ENCODE results near the gene ZNF442. TPM values are rescaled to one million over a fixed set of nuclear protein-coding genes. Genes with fewer than 3 reads are reported as not detected.
"Not testable (repeated sequence)": the region's sequence is repeated elsewhere in the genome, so short reads cannot be mapped to it uniquely, and the experiment has no call there.

Gene ZNF442
- 0.25 and 0.27 TPM in 2 replicates for total RNA-seq

GRCh38 chr19:12365236-12366162 is at the start of gene ZNF442:
TSS of gene ZNF442 (minus strand) at chr19:12365683. CDS start at chr19:12363631, 2,052 bp downstream.
- intact Hi-C loops (cut with micrococcal nuclease) = loop anchor here (5.0 to 10.0 kb wide), 2 partner anchors 77 to 161 kb away; partner anchors contain the start of gene ZNF443

DNA sequence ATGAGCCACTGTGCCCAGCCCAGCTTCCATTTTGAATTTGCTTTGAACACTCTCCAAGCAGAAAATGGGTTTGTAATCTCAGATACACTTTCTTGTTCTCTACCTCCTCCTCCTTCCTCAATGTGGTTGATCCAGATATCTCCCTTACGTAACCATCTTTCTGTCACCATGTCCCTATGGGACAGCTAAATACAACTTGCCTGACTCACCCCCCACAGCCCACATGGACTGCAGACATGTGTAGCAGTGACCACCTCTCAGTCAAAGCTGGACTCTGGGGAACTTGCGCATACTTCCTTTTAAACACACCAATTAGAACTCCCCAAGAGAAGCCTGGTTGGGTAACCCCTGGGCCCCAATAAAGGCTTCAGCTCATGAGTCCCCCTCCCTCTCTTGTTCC is 46.4 kb upstream of the ZNF442 start:
- intact Hi-C loops (cut with micrococcal nuclease) = no loop called here

GRCh38 chr19:12400633-12401502 is 35.4 kb upstream of the ZNF442 start, which contains the start of gene ZNF799:
TSS of gene ZNF799 (minus strand) at chr19:12401271. CDS start at chr19:12401070, 201 bp downstream.
- intact Hi-C loops (cut with micrococcal nuclease) = loop anchor here (2.0 kb wide), 1 partner anchor 68 kb away; the partner anchor contains the start of gene ZNF563

DNA sequence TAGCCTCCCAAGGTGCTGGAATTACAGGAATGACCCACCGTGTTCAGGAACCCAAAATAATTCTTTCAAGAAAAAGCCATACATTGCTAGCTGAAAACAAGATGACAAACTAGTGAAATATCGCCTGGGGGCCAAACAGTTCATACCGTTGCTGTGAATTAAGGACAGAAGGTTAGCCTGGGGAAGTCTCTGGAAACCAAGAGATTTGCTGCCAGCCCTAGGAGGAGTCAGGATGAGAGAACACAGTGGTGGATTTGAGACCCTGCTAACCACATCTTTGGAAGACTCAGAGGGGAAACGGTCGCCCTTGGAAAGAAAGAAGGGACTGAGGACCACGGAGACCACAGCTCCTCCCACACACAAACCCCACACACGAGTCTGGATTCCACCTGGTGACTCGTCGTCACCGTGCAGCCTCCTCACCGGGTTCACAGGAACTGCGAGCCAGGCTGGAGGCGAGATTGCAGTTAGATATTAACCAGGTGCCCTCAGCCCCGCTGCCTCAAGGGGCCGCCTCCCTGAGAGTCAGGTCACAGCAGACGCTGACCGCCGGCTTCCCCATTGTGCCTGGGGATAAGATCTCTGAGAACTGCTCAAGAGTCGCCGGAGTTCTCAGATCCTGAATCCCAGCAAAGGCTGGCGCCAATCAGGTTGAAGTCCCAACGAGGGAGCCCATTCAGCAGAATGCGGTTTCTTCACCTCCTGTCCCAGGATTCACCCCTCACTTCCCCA is 34.6 kb upstream of the ZNF442 start:
- intact Hi-C loops (cut with micrococcal nuclease) = loop anchor here (2.0 kb wide), 1 partner anchor 67 kb away; the partner anchor contains the start of gene ZNF563

DNA sequence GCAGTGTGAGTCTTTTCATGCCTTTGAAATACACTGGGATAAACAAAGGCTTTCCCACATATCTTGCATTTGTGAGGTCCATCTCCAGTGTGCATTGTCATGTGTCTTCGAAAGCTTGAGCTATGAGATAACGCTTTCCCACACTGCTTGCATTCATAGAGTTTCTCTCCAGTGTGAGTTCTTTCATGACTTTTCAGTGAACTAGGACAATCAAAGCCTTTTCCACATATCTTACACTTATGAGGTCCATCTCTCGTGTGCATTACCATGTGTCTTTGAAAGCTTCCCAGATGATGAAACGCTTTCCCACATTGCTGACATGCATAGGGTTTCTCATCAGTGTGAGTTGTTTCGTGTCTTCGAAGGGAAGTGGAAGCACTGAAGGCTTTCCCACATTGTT is 25.7 kb upstream of the ZNF442 start:
- intact Hi-C loops (cut with micrococcal nuclease) = not testable (repeated sequence)

- intact Hi-C loops (cut with micrococcal nuclease) = not testable (repeated sequence)
Measured at GRCh38 chr19:12386365-12386764, 20.9 kb upstream of the ZNF442 start.

GRCh38 chr19:12380444-12380737 is 14.9 kb upstream of the ZNF442 start:
- intact Hi-C loops (cut with micrococcal nuclease) = no loop called here

GRCh38 chr19:12379732-12380443 is 14.4 kb upstream of the ZNF442 start:
- intact Hi-C loops (cut with micrococcal nuclease) = no loop called here

GRCh38 chr19:12374026-12374425 is 8.5 kb upstream of the ZNF442 start:
- intact Hi-C loops (cut with micrococcal nuclease) = no loop called here

DNA sequence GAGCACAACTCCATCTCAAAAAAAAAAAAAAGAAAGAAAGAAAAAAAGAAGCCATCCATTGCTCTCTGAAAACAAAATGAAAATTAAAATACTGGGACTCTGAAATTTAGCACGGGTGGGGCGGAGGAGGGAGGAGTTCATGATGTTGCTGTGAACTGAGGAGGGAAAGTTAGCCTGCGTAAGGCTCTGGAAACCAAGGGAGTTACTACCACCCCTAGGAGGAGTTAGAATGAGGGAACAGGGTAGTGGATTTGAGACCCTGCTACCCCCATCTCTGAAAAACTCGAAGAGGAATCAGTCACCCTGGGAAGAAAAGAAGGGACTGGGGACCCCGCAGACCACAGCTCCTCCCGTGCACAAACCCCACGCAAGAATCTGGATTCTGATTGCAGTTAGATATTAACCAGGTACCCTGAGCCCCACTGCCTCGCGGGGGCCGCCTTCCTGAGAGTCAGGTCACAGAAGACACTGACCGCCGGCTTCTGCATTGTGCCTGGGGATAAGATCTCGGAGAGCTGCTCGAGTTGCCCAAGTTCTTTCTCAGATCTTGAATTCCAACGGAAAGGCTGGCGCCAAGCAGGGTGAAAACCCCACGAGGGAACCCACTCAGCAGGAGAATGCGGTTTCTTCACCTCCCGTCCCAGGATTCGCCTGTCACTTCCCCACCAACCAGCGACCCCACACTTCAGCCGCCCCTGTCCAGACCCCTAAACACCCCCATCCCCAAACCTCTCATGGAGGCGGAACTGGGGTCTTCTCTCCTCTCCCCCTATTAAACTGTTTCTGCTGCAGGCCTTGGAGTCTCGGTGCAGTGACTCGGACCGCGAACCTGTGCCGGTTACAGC is 870 bp downstream of the ZNF442 start:
- intact Hi-C loops (cut with micrococcal nuclease) = loop anchor here (5.0 to 10.0 kb wide), 2 partner anchors 78 to 160 kb away; partner anchors contain the start of gene ZNF443

DNA sequence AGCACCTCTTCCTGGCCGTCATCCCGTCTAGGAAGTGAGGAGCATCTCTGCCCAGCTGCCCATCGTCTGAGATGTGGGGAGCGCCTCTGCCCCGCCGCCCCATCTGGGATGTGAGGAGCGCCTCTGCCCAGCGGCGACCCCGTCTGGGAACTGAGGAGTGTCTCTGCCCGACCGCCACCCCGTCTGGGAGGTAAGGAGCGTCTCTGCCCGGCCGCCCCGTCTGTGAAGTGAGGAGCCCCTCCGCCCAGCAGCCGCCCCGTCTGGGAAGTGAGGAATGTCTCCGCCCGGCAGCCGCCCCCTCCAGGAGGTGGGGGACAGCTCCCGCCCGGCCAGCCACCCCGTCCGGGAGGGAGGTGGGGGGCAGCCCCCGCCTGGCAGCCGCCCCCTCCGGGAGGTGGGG is 3.2 kb downstream of the ZNF442 start:
- intact Hi-C loops (cut with micrococcal nuclease) = loop anchor here (10.0 kb wide), 1 partner anchor 157 kb away; no protein-coding TSS in a partner anchor

GRCh38 chr19:12353375-12353774 is 12.1 kb downstream of the ZNF442 start:
- intact Hi-C loops (cut with micrococcal nuclease) = no loop called here

DNA sequence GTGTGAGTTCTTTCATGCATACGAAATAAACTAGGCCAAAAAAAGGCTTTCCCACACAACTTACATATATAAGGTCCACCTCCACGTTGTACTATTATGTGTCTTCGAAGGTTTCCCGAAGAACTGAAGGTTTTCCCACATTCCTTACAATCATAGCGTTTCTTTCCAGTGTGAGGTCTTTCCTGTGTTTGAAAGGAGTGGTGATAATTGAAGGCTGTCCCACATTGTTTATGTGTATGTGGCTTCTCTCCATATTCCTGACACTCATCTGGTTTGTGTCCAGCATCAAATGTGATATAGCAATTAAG is 14.6 kb downstream of the ZNF442 start:
- intact Hi-C loops (cut with micrococcal nuclease) = no loop called here

- intact Hi-C loops (cut with micrococcal nuclease) = no loop called here
Measured at GRCh38 chr19:12350185-12350889, 15.1 kb downstream of the ZNF442 start.

DNA sequence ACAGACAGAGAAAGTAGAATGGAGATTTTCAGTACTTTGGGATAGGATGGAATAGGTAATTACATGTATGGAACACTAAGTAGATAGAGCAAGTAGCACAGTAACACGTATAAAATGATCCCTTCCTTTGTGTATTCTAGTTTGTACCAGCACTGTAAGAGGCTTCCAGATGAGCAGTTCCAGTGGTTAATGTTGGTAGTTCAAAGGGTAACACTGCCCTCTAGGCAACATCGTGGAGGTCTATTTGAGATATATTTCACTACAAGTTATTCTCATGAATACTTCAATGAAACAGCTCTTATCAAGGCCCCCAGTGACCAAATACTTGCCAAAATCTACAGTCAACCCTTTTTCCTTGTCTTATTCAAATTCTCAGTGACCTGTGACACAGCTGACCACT is 18.6 kb downstream of the ZNF442 start:
- intact Hi-C loops (cut with micrococcal nuclease) = no loop called here

GRCh38 chr19:12345197-12345596 is 20.3 kb downstream of the ZNF442 start:
- intact Hi-C loops (cut with micrococcal nuclease) = no loop called here

DNA sequence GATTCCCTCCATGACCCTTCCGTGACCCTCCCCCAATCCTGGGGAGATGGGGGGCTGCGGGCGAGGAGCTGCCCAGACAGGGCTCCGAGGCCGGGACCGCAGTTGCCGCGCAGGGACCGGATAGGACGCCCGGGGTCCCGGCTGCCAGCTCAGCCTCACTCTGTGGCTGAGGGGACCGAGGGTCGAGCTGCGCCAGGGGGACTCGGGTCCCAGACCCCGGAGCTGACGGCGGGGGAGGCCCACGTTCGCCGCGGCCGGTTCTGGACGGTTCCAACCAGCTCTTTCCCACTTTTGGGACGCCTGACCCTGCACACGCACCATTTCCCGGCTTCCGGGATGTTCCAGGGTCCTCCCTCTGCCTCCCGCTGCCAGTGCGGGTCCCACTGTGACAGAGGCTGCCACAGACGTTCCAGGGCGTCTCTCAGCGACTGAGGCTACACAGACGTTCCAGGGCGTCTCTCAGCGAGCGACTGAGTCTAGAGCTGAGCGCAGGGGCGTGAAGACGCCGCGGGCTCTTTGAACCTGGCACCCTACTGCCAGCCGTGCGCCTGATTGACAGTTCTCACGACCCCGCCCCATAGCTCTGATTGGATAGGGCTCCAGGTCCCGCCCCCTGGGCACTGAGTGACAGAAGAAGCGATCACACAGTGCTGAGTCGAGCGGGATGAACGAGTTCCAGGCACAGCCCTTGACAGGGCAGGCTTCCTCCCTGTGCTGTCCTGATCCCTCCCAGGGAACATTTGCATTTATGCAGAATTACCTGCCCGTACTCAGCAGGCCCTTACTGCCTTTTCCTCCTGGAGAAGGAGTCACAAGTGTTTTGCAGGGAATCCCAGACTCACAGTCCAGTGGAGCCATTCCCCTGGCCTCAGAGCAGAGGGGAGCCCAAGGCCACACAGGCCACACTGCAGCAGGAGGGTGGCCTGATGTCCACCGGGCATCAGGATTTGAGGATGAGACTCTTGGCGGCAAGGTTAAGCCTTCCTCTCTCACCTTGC is 32.0 kb downstream of the ZNF442 start, which contains the start of gene ZNF563:
Gene ZNF563, minus strand, starts transcription at position 472 of the 998 bp plus-strand sequence. Its CDS starts 151 bp downstream, at position 321.
- intact Hi-C loops (cut with micrococcal nuclease) = loop anchor here (1.0 to 5.0 kb wide), 6 partner anchors 39 to 536 kb away; partner anchors contain the start of genes ZNF136, ZNF44, ZNF491 and ZNF564

All from T-helper 2 cell treated with Interferon-gamma antibody and Interleukin-4, amounts not matched to agents 100 ng/mL and 5 ng/mL, for 36 hours (primary cell).